ENCODE results near the gene EGFR.

The EGFR gene

DNA sequence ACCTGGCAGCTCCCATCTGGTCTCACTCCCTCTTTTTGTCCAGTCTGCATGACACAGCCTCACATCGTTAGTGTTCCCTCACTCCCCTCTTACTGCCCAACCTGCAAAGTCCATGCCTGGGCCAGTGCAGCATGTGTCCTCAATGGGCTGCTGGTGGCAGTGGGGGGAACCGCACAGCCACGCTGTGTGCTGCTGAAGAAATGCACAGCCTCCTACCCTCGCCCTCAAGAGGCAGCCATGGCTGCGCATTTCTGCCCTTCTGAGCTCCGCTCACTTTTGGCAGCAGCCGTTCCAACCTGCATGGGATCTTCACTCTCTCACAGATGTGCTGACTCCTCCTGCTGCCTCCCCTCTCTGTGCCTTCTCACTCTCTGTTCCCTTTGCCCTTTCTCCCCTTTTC lies 103.4 kb downstream of the EGFR start:
- Histone ChIP-seq H3K4me2 (ENCODE audit: low read length) (no peak overlapping the region), H3K4me3 (ENCODE audit: low read length) (no peak overlapping the region), H3K27ac (ENCODE audit: low read length) (no peak overlapping the region), H3K4me1 (ENCODE audit: low read length) (peaks cover 17% of the 10 kb centered on the region), H3K79me2 (ENCODE audit: low read length) (no peaks in the 10 kb centered on the region), H4K20me1 (ENCODE audit: insufficient read depth, low read length) (no peaks in the 10 kb centered on the region), H3K9me3 (ENCODE audit: insufficient read depth, low read length) (no peaks in the 10 kb centered on the region), H2AFZ (ENCODE audit: low read depth, low read length) (no peak overlapping the region), H3K9ac (ENCODE audit: low read length) (no peak overlapping the region), H3K36me3 (replicated peaks; ENCODE audit: low read depth, low read length) (no peaks in the 10 kb centered on the region), H3K27me3 (ENCODE audit: low read depth, low read length) (peaks cover 54% of the 10 kb centered on the region)
- TF ChIP-seq, protein P1, sequence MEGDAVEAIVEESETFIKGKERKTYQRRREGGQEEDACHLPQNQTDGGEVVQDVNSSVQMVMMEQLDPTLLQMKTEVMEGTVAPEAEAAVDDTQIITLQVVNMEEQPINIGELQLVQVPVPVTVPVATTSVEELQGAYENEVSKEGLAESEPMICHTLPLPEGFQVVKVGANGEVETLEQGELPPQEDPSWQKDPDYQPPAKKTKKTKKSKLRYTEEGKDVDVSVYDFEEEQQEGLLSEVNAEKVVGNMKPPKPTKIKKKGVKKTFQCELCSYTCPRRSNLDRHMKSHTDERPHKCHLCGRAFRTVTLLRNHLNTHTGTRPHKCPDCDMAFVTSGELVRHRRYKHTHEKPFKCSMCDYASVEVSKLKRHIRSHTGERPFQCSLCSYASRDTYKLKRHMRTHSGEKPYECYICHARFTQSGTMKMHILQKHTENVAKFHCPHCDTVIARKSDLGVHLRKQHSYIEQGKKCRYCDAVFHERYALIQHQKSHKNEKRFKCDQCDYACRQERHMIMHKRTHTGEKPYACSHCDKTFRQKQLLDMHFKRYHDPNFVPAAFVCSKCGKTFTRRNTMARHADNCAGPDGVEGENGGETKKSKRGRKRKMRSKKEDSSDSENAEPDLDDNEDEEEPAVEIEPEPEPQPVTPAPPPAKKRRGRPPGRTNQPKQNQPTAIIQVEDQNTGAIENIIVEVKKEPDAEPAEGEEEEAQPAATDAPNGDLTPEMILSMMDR (IDR thresholded peaks at IDR 0.05; ENCODE audit: low read depth, low read length) = no peak
- no peak for TF ChIP-seq EZH2phosphoT487 (IDR thresholded peaks at IDR 0.05; ENCODE audit: low read depth)

DNA sequence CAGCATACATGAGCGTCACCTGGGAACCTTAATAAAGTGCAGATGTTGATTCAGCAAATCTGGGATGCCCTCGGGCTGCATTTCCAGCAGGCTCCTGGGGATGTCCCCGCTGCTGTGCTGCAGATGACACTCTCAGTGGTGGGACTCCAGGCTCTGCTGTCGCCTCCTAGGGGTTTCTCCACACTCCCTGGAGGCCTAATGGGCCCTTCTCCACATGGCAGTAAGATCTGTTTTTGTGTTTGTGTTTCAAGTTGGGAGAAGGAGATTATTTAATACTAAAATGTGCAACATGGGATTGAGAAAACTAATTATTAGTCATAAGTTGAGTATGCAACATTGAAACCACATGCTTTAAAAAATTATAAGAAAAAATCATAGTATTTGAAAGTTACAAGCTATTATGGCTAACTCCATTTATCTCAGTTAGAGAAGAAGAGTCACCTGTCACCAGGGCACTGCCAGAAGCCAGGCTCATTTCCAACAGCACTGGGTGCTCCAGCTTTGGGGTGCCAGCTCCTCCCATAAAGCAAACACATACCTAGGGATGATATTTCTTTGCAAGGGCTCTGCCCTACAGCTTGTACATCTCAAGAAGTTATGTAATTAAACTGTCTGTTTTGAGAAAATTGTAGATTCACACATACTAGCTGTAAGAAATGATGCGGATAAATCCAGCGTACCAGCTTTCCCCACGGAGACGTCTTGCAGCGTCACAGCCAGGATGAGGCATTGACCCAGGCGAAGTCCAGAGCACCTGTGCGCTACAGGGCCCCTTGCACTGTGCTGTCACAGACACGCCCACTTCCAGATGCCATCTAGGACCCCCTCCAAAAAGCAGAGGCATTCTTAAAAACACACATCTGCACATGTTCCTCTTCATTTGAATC lies 106.4 kb downstream of the EGFR start:
- H3K36me3 ChIP-seq (replicated peaks; ENCODE audit: low read depth, low read length) = no peaks in the 10 kb centered on the region
- peaks cover 38% of the 10 kb centered on the region for H3K27me3 ChIP-seq (ENCODE audit: low read depth, low read length)
- no peaks in the 10 kb centered on the region for H4K20me1 ChIP-seq (ENCODE audit: insufficient read depth, low read length)
- no peaks in the 10 kb centered on the region for H3K9me3 ChIP-seq (ENCODE audit: insufficient read depth, low read length)
- H3K4me3 ChIP-seq (ENCODE audit: low read length) = no peak overlapping the region
- no peak overlapping the region for H2AFZ ChIP-seq (ENCODE audit: low read depth, low read length)
- TF ChIP-seq, protein P1 (IDR thresholded peaks at IDR 0.05; ENCODE audit: low read depth, low read length) = peak; percentile 26; the same call in 1 of the 2 replicates
- TF ChIP-seq EZH2phosphoT487 (IDR thresholded peaks at IDR 0.05; ENCODE audit: low read depth) = no peak
- no peaks in the 10 kb centered on the region for H3K79me2 ChIP-seq (ENCODE audit: low read length)
- H3K27ac ChIP-seq (ENCODE audit: low read length) = no peak overlapping the region
- H3K9ac ChIP-seq (ENCODE audit: low read length) = no peak overlapping the region
- H3K4me2 ChIP-seq (ENCODE audit: low read length) = peak overlapping the region; percentile 29; the same call in 1 of the 2 replicates
- H3K4me1 ChIP-seq (ENCODE audit: low read length) = peaks cover 32% of the 10 kb centered on the region

DNA sequence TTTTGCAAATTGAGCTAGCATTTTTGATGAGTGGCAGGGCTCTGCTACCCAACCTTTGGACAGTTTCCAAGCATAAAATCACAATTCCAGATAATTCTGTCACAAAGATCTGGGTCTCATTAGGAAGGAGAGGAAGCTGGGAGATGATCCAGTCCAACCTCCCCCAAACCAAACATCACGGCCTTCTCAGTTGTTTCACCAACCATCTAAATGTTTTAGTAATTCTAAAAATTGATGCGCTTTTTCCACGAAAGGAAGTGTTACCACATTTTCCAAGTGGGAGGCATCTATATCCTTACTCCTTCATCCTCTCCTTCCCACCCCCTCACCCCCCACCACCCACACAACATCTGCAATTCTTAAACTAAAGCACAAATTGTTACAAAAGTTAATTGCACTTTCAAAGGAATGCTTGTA lies 108.3 kb downstream of the EGFR start:
- Histone ChIP-seq H3K79me2 (ENCODE audit: low read length) (no peaks in the 10 kb centered on the region), H3K4me1 (ENCODE audit: low read length) (peaks cover 46% of the 10 kb centered on the region), H3K4me2 (ENCODE audit: low read length) (no peak overlapping the region), H3K36me3 (replicated peaks; ENCODE audit: low read depth, low read length) (no peaks in the 10 kb centered on the region), H3K4me3 (ENCODE audit: low read length) (no peak overlapping the region), H3K27ac (ENCODE audit: low read length) (no peak overlapping the region), H4K20me1 (ENCODE audit: insufficient read depth, low read length) (no peaks in the 10 kb centered on the region), H2AFZ (ENCODE audit: low read depth, low read length) (no peak overlapping the region), H3K9me3 (ENCODE audit: insufficient read depth, low read length) (no peaks in the 10 kb centered on the region), H3K9ac (ENCODE audit: low read length) (no peak overlapping the region), H3K27me3 (ENCODE audit: low read depth, low read length) (peaks cover 22% of the 10 kb centered on the region; the same call in 1 of the 2 replicates)
- TF ChIP-seq, protein P1 (IDR thresholded peaks at IDR 0.05; ENCODE audit: low read depth, low read length) = no peak
- no peak for TF ChIP-seq EZH2phosphoT487 (IDR thresholded peaks at IDR 0.05; ENCODE audit: low read depth)

DNA sequence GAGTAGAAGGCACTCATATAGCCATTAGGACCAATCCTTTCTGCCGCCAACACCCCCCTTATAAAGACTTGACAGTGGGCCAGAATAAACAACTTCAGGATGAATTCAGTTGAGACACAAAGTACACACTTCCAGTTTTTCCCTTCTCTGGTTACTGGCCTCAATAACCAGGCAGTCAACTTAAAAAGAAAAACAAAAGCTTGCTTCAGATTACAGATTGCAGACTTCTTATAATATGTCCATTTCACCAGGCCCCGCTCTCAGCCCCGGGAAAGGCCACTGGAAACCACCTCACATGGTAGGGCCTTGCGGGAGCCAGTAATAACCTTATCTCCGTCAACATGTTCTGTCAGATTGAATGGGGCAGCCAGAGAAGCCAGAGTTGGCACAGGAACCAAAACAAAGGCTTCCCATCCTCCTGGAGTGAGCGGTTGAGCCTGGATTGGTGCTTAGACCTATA lies 108.8 kb downstream of the EGFR start:
- Histone ChIP-seq H3K9me3 (ENCODE audit: insufficient read depth, low read length) (no peaks in the 10 kb centered on the region), H3K79me2 (ENCODE audit: low read length) (no peaks in the 10 kb centered on the region), H3K27me3 (ENCODE audit: low read depth, low read length) (peaks cover 17% of the 10 kb centered on the region; the same call in 1 of the 2 replicates), H3K27ac (ENCODE audit: low read length) (no peak overlapping the region), H2AFZ (ENCODE audit: low read depth, low read length) (no peak overlapping the region), H3K36me3 (replicated peaks; ENCODE audit: low read depth, low read length) (no peaks in the 10 kb centered on the region), H3K9ac (ENCODE audit: low read length) (no peak overlapping the region), H3K4me2 (ENCODE audit: low read length) (no peak overlapping the region), H4K20me1 (ENCODE audit: insufficient read depth, low read length) (no peaks in the 10 kb centered on the region), H3K4me1 (ENCODE audit: low read length) (peaks cover 51% of the 10 kb centered on the region), H3K4me3 (ENCODE audit: low read length) (no peak overlapping the region)
- TF ChIP-seq EZH2phosphoT487 (IDR thresholded peaks at IDR 0.05; ENCODE audit: low read depth) = no peak
